Right forelimb (tissue), 1 donor: ENCODE measurements around the gene HIVEP2.
A peak's percentile ranks its signal among the peaks of the same experiment; 100 is the strongest.
"Not testable (repeated sequence)": the region's sequence is repeated elsewhere in the genome, so short reads cannot be mapped to it uniquely, and the experiment has no call there.

ENCODE experiments used
- DNase-seq: peaks from one replicate; pipeline ENCODE4 v3.0.0-alpha.2; 2018

HIVEP2 gene

GRCh38 chr6:142945049-142945445 is at the start of gene HIVEP2:
Gene HIVEP2 (minus strand): TSS chr6:142945176. CDS start chr6:142774738, 170,438 bp downstream.
- DNase-seq = peak; percentile 87

- DNase-seq = no peak
Measured at GRCh38 chr6:142993977-142994376, 49.0 kb upstream of the HIVEP2 start.

- DNase-seq = no peak
Measured at GRCh38 chr6:142987490-142987889, 42.5 kb upstream of the HIVEP2 start.

DNA sequence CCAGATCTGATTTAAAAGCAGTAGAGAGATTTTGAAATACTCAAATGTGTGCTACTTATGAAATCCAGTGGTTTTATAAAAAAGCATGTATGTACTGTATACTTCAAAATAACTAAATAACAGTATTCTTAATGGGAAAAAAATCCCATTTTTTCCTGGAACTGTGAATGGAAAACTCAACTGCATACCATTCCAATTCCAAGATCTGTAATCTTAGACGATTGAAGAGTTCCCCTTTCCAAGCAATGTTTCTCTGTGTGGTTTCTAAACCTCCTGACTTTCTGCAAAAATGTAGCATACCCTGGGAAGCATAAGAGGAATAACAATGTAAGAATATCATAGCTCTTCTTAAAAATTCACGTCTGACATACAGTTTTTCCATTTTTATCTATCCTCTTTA is 40.3 kb upstream of the HIVEP2 start:
- no peak for DNase-seq

- no peak for DNase-seq
Measured at GRCh38 chr6:142984386-142984785, 39.4 kb upstream of the HIVEP2 start.

GRCh38 chr6:142975365-142975764 is 30.4 kb upstream of the HIVEP2 start:
- DNase-seq = no peak

- not testable (repeated sequence) for DNase-seq
Measured at GRCh38 chr6:142970941-142971340, 26.0 kb upstream of the HIVEP2 start.

DNA sequence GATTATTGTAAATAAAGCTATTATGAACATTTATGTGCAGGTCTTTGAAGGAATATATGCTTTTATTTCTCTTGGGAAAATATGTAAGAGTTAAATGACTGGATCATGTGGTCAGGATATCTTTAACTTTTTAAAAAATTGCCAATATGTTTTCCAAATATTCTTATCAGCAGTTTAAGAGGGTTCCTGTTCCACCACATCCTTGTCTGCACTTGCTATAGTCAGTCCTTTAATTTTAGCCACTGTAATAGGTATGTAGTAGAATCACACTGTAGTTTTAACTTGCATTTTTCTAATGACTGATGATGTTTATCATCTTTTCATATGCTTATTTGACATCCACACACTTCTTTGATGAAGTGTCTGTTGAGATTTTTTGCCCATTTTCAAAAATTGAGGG is 23.6 kb upstream of the HIVEP2 start:
- DNase-seq = no peak

GRCh38 chr6:142966294-142966693 is 21.3 kb upstream of the HIVEP2 start:
- no peak for DNase-seq

DNA sequence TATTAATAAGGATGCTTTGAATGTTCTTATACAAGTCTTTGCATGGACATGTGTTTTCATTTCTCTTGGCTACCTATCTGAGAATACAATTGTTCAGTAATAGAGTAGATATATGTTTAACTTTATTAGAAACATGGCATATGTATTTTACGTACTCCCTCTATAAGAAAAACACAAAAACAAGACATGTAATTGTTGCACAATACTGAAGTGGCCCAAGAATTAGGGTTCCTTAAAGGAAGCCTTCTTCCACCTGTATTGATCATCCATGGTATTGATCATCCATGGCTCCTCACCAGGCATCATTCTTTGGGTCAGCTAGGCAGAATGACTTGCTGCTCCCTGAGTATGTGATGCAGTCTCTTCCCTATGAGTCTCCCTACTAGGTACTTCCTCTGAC is 20.2 kb upstream of the HIVEP2 start:
- DNase-seq = no peak

DNA sequence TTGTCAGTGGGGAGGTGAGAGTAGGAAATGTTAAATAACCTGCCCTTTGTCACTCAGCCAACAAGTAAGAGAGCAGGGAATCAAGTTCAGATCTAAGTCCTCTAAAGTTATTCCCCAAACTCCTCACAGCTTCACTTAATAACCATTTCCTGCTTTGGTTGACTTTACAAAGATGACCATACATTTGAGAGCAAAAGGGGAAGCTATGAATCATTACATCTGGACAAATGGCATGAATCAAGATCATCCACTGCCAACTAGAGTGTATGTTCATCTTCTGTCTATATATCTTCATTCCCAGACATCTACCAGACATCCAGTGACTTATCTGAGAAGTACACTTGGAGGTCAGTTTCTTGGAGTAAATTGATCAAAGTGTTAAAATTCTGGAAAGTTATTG is 15.1 kb upstream of the HIVEP2 start:
- DNase-seq = no peak

- DNase-seq = no peak
Measured at GRCh38 chr6:142958343-142958742, 13.4 kb upstream of the HIVEP2 start.

- no peak for DNase-seq
Measured at GRCh38 chr6:142956726-142957125, 11.8 kb upstream of the HIVEP2 start.

DNA sequence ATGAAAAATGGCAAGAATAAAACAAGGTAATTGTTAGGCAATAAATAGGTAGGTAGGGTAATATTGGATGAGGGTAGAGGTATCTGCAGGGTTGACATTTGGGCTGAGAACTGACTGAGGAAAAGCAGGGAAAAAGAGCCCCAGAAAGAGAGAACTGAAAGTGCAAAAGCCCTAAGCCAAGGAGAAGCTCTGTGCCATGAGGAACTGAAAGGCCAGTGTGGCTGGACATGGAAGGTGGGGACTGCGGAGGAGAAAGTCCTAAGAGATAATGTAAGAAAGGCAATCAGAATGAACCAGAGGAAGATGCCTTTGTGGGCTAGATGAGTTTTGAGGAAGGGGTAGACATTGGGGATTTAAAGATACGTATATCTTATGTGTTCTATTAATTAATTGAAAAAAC is 9.9 kb upstream of the HIVEP2 start:
- no peak for DNase-seq

DNA sequence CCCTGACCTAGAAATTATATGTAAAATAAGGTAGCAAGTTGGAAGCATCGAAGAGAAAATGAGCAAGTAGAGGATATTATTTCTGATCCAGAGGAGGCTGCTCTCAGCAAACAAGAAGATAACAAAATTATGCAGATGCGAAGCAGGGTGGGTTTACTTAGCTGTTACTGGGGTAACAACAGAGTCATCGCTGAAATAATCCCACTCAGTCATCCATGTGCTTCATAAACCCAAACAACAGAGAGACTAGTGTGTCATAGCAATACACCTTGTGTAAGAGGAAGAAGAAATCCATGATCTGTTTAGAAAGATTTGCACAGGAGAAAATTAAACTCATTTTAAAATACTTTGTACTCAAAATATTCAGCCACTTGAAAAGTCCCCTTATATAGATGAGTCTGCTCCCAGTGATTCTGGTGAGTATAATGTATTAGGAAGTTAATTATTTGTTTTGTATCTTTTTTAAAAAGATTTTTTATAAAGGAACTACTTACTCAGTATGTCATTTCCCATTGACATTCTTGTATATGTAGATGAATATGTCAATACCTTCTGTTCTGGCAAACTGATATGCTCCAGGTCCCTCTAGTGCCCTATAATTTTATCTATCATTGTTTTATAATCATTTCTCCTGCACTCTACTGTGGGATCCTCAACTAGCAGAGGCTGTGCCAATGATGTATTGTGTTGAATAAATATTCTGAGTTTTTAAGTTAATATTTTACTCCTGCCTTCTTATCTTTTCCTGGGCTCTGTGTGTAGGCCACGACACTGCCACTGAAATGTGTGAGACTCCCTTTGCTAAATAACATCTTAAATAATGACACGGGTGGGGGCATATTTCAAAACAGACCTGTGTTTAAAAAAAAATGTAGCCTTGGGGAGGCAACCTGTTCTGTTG is 8.6 kb upstream of the HIVEP2 start:
- DNase-seq = no peak

GRCh38 chr6:142952614-142953013 is 7.6 kb upstream of the HIVEP2 start:
- DNase-seq = no peak

DNA sequence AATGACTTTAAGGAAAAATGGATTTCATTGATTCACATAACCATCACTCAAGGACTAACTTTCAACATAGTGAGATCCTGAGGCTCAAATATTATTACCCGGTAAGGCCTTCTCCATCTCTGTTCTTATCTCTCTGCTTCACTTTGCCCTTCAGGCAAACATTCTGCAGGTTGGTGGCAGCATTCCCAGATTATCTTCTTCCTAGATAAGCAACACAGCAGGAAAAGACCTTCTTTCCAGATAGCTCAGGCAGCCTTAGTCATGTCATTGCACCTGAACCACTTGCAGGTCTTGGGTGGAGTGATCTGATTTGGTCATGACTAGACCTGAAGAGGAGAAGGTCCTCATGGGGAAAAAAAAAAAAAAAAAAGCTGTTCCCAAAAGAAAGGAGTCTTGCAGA is 5.3 kb upstream of the HIVEP2 start:
- no peak for DNase-seq

- no peak for DNase-seq
Measured at GRCh38 chr6:142947714-142948480, 2.9 kb upstream of the HIVEP2 start.

DNA sequence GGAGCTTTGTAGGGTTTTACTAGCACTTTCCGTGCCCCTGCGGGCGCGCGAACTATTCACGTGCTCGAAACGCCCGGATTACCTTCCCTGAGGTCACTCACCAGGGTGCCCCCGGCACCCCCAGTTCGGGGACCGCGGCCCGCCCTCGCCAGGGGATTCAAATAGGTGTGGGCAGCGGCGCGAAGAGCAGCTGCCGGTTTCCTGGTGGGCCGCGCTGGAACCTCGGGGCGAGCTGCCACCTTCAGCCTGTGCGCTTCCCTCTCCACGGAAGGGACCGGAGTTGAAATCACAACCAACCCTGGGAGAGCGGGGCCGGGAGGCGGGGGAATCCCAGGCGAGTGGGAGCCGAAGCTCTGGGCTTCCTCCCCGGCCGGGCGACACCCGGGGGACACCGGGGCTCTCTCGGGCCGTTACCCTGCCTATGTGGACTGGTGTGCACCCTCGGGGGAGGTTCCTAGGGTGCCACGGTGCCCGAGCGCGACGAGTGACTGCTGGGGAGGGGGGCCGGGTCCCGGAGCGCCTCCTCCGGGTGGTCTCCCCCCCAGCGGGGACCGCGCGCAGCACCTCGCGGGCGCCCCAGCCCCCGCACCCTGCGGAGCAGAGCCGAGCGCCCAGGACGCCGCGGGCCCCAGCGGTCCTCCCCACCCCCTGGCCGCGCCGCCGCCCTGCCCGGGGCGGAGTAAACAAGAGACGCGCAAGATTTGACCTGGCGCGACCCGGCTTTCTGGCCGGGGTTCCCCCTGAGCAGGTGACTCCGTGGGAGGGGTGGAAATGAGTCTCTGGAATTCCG is 2.1 kb upstream of the HIVEP2 start:
- DNase-seq = peak; percentile 79

- DNase-seq = peak; percentile 97
Measured at GRCh38 chr6:142946181-142946923, 1.4 kb upstream of the HIVEP2 start.

DNA sequence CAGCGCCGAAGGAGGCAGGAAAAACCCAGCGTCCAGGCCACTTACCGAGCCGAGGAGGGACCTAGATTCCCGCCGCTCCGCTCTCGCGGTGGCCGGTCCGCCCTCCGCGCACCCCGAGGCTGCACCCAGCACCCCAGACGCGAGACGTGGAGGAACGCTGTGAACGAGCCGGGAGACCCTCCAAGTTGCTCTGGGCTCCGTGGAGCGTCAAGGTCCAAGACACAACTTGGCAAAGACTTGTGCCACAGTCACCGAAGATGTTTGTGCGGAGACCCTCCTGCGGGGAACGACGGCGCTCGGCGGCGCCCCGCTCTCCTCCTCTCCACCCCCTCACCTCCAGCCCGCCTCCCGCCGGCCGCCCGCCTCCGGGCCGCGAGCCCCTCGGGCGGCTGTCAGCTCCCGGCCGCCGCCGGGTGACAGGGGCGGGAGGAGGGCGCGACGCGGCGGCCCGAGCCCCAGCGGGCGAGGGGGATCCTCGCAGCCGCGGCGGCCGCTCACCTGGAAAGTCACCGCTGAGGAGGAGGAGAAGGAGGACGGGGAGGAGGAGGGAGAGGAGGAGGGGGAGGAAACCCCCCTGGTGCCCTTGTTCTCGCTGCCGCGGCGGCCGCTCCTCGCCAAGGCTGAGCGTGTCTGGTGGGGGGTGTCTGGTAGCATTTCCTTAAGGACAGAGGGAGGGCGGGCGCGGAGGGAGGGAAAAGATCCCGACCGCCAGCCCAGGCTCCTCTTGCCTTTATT is 637 bp upstream of the HIVEP2 start:
- no peak for DNase-seq
